Liver (tissue), 3 donors: Measurements from ENCODE around the gene C1QTNF4.

Source experiments
- ATF3 ChIP-seq: IDR thresholded peaks from 2 replicates; pipeline ENCODE4 v1.6.1; 2016; ENCODE audit warnings: antibody characterized with exemption
- CTCF ChIP-seq: fragments of 150-350 bp; IDR thresholded peaks from 2 replicates; pipeline ENCODE4 v1.5.1; 2017; ENCODE audit warnings: improper control_type of control experiment, low read depth, low read length; ENCODE audit not compliant: missing input control
- EGR1 ChIP-seq, 2 donors: IDR thresholded peaks; 2 replicates each; pipeline ENCODE4 v1.6.1; 2016 to 2018; ENCODE audit warnings: antibody characterized with exemption in 2 of 2, low read depth in 2 of 2
- FOXA1 ChIP-seq: IDR thresholded peaks from 2 replicates; pipeline ENCODE4 v1.6.1; 2016; ENCODE audit warnings: antibody characterized with exemption
- GABPA ChIP-seq, 2 donors: IDR thresholded peaks in 1 of 2; conservative IDR thresholded peaks in 1 of 2; 2 replicates each; pipeline ENCODE4 v1.6.1; 2016; ENCODE audit warnings: antibody characterized with exemption in 2 of 2, mild to moderate bottlenecking in 1 of 2, moderate library complexity in 1 of 2
- JUND ChIP-seq, 2 donors: IDR thresholded peaks; 2 replicates each; pipeline ENCODE4 v1.6.1; 2016; ENCODE audit warnings: antibody characterized with exemption in 2 of 2
- RAD21 ChIP-seq, 2 donors: IDR thresholded peaks; 2 replicates each; pipeline ENCODE4 v1.6.1; 2016; ENCODE audit warnings: antibody characterized with exemption in 2 of 2, mild to moderate bottlenecking in 2 of 2
- REST ChIP-seq: IDR thresholded peaks from 2 replicates; pipeline ENCODE4 v1.6.1; 2016; ENCODE audit warnings: antibody characterized with exemption, mild to moderate bottlenecking
- RXRA ChIP-seq, 2 donors: IDR thresholded peaks; 2 replicates each; pipeline ENCODE4 v1.6.1; 2017 to 2018; ENCODE audit warnings: antibody characterized with exemption in 2 of 2, mild to moderate bottlenecking in 1 of 2
- SP1 ChIP-seq: IDR thresholded peaks from 2 replicates; pipeline ENCODE4 v1.6.1; 2018; ENCODE audit warnings: antibody characterized with exemption, mild to moderate bottlenecking
- TAF1 ChIP-seq: conservative IDR thresholded peaks from 2 replicates; pipeline ENCODE4 v1.6.1; 2016; ENCODE audit warnings: antibody characterized with exemption, mild to moderate bottlenecking
- YY1 ChIP-seq: IDR thresholded peaks from 2 replicates; pipeline ENCODE4 v1.6.1; 2016; ENCODE audit warnings: antibody characterized with exemption, mild to moderate bottlenecking
- TF ChIP-seq, protein P1 (sequence below): IDR thresholded peaks from 2 replicates; pipeline ENCODE4 v1.6.1; 2016; ENCODE audit warnings: antibody characterized with exemption
- donor health status: healthy.
- donor health status: healthy.

DNA sequence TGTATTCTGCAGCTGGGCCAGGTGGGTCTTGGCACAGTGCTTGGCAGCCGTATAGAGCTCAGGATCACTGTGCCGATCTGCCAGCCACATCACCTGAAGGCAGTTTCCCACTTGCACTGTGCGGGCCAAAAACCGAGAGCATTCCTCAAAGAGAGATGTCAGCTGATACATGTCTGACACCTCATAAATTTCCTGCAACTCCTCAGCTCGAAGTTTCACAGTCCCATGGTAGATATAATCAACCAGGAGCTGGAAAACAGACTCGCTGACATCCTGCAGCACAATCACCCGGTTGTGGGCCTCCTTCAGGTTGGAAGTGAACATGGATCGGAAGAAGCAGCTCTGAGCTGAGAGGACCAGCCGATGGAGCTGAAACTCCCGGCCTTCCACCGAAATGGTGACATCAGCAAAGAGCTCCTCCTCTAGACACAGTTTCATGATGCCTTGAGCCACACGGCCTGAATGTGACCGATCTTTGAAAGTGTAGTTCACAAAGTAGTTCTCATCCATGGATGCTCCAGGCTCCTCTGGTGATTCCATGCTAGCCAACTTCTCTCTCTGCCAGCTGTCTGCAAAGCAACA is 16.7 kb downstream of the C1QTNF4 start:
- TF ChIP-seq CTCF (no peak), RAD21 (IDR thresholded peaks at IDR 0.05) (no peak), ATF3 (no peak), REST (no peak), GABPA (IDR thresholded peaks at IDR 0.05 in 1 of 2, conservative IDR thresholded peaks at IDR 0.05 in 1 of 2) (no peak), RXRA (IDR thresholded peaks at IDR 0.05) (no peak), JUND (IDR thresholded peaks at IDR 0.05) (no peak), YY1 (no peak), EGR1 (IDR thresholded peaks at IDR 0.05; ENCODE audit: low read depth in 2 of 2) (no peak), TAF1 (no peak), FOXA1 (no peak), SP1 (no peak)
- TF ChIP-seq, protein P1, sequence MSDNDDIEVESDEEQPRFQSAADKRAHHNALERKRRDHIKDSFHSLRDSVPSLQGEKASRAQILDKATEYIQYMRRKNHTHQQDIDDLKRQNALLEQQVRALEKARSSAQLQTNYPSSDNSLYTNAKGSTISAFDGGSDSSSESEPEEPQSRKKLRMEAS = no peak
